ENCODE data around the gene SLC39A5. TPM values are rescaled to one million over a fixed set of nuclear protein-coding genes. Genes with fewer than 3 reads are reported as not detected.
"Not testable (repeated sequence)": the region's sequence is repeated elsewhere in the genome, so short reads cannot be mapped to it uniquely, and the experiment has no call there.

Gene SLC39A5
- total RNA-seq, 1 donor from 2014 or later: 0.80 TPM

DNA sequence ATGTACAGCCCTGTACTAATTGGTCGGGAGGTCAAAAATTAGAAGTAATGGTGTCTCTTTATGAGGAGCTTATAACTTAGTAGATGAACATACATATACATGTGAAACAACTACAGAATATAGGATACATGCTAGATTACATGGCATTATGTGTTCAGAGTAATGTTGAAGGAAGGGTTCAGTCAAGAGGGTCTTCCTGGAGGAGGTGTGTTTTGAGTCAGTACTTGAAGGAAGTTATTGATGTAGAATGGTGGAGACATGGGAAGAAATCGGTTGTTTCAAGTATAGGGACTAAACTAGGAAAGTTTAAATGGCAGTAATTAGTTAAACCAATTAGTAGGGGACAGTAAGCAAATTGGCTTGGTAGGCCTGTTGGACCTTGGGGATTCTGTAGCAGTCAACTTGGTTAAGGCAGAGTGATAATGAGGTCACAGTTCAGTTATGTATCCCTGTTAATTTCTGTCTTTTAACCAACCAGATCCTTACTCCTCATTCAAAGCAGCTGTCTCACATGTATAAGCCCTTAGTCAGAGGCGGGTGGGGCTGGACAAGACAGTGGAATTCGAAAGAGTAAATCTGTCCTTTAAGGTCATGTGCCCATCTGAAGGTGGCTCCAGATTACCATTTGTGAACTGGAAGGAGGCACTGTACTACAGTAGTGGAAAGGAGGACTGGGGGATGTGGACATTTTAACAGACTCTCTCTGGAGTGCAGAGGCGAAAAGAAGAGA, 31.8 kb downstream of the SLC39A5 start:
- DNase-seq (ENCODE audit: low spot score) (no peak), ATAC-seq (no peak)
- intact Hi-C loops (cut with DNase I): no loop called here

DNA sequence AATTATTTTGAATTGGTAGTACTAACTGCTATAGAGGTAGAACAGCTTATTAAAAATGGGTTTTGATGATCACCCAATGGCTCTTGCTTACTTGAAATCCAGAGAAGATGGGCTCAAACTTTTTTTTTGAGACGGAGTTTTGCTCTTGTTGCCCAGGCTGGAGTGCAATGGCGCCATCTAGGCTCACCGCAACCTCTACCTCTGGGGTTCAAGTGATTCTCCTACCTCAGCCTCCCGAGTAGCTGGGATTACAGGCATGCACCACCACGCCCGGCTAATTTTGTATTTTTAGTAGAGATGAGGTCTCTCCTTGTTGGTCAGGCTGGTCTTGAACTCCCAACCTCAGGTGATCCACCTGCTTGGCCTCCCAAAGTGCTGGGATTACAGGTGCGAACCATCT, 33.1 kb downstream of the SLC39A5 start:
- DNase-seq (ENCODE audit: low spot score); intact Hi-C loops (cut with DNase I); ATAC-seq: not testable (repeated sequence)

DNA sequence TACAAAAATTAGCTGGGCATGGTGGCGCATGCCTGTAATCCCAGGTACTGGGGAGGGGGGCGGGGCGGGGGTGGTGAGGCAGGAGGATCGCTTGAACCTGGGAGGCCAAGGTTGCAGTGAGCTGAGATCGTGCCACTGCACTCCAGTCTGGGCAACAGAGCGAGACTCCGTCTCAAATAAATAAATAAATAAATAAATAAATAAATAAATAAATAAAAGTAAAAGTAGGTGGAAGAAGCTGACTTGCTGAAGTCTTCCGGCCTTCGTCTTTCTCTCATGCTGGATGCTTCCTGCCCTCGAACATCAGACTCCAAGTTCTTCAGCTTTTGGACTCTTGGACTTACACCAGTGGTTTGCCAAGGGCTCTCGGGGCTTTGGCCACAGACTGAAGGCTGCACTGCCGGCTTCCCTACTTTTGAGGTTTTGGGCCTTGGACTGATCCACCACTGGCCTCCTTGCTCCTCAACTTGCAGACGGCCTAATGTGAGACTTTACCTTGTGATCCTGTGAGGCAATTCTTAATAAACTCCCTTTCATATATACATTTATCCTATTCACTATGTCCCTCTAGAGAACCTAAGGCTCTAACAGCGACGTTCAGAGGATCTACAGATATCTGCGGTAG, 36.3 kb downstream of the SLC39A5 start:
- DNase-seq (ENCODE audit: low spot score); intact Hi-C loops (cut with DNase I): not testable (repeated sequence)

DNA sequence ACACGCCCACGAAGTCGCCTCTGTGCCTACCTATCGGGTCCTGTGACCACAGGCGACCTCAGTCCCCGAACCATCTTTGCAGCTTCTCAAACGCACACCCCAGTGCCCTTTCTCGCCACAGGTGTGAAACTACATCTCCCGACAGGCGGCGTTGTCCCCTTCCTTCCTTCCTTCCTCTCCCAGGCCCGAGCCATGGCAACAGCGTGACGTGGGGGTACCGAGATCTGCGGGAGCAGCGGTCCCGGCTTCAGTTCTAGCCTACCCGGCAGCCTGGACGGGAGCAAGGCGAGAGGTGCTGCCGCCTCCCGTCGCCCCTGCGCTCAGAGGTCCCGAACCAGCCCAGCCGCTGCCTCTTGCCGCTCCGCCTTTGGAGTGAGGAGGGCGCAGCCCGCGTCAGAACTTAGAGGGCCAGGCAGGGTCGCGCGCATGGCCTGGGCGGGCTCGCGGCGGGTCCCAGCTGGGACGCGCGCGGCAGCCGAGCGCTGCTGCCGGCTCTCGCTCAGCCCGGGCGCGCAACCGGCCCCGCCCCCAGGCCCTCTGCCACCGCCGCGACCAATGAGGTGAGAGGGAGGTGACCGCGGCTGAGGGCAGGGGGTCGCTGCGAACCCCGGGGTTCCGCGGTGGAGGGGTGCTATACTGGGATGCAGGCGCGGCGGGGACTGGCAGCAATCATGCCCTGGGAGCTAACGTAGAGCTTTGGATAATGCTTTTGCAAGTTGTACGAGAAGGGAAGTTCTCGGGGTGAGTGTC, 37.0 kb downstream of the SLC39A5 start, which contains the start of gene COQ10A:
TSS of gene COQ10A (plus strand) at position 250 of the 750 bp plus-strand sequence. CDS start at position 427, 177 bp downstream.
- intact Hi-C loops (cut with DNase I): no loop called here
- peak; percentile 95 for ATAC-seq

More for the DNA sequence above, 36.3 kb downstream of the SLC39A5 start:
- ATAC-seq: not testable (repeated sequence)

DNA sequence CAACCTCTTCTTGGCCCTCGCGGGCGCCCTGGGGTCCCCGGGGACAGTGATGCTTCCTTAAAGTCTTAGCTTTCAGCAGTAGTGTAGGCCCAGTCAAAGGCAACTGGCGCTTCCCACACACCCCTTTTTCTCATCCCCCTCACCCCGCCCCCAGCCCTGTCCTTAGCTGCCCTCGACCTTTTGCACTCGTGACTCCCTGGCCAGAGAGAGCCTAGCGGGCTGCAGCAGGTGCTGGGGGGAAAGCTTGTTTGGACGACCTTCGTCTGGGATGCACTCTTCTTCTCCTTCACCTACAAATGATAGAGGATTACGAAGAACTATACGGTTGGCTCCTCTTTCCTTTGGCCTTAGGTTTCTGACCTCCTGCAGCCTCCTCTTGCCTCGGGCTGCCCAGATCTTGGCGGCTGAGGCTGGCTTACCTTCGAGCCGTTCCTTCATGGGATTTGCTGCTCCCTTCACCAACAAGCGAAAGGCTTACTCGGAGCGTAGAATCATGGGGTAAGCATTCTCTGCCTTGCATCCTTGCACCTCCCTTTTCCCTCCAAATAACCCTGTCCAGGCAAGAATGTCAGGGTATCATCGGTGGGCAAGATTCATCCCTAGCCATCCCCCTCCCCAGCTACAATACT, 37.7 kb downstream of the SLC39A5 start:
- DNase-seq (ENCODE audit: low spot score): peak; percentile 72
- intact Hi-C loops (cut with DNase I): no loop called here
- peak; percentile 27 for ATAC-seq

More for the DNA sequence above, 37.0 kb downstream of the SLC39A5 start, which contains the start of gene COQ10A:
- peak; percentile 95 for DNase-seq (ENCODE audit: low spot score)

DNA sequence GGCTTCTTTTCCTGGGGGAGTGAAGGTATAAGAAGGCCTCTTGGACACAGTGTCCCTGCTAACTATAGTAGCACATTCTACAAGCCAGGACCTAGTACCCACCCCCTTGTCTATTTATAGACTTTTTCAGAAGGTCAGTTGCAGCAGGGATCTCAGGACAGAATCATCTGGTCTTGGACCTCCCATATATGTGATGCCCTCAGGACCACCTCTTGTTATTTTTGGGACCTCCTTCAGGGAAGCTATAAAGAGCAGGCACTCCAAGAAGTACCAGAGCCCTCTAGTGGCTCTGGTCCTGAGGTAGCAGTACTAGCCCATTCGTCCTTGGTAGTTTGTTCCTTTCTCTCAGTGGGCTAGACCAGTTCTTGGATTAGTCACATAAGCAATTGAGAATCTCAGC, 41.2 kb downstream of the SLC39A5 start:
- intact Hi-C loops (cut with DNase I): no loop called here
- ATAC-seq (no peak), DNase-seq (ENCODE audit: low spot score) (no peak)

DNA sequence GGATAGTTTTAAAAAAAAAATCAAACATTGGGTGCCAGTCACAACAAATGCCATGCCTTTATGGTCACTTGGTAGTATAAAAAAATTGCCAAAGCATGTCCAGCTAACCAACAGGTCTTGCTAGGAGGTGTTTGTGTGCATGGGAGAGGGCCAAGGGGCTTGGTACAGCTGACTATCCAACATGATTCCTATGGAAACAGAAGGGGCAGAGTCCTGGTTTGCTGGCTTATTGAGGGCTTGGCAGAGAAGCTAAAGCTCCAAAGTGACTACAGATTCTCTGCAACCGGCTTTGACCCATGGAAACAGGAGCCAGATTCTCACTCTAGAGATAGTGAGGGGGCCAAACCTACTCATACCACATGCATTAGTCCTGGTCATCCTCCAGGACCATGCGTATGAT, 42.6 kb downstream of the SLC39A5 start:
- ATAC-seq; DNase-seq (ENCODE audit: low spot score); intact Hi-C loops (cut with DNase I): not testable (repeated sequence)

DNA sequence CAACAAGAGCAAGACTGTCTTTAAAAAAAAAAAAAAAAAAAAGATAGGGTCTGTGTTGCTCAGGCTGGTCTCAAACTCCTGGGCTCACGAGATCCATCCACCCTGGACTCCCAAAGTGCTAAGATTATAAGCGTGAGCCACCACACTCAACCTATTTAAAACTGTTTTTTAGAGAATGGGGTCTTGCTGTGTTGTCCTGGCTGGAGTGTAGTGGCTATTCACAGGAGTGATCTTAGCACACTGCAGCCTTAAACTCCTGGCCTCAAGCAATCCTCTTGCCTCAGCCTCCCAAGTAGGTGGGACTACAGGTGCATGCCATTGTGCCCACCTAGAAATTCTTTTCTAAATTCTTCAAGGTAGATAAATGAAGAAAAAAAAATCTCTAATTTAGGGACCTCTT, 44.4 kb downstream of the SLC39A5 start:
- ATAC-seq (no peak), DNase-seq (ENCODE audit: low spot score) (no peak)
- intact Hi-C loops (cut with DNase I): no loop called here

DNA sequence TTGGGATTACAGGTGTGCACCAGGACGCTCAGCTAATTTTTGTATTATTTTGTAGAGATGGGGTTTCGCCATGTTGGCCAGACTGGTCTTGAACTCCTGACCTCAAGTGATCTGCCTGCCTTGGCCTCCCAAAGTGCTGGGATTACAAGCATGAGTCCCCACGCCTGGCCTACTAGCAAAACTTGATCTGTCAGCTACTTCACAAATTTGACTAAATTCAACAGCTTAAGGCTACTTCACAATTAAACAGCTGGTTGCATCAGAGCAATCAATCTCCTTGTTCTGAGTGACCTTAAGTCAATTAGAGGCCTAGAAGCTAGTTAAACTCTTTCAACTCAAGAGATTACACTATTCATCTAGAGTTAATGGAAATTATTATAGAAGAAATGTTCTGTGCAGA, 49.1 kb downstream of the SLC39A5 start:
- ATAC-seq (no peak), DNase-seq (ENCODE audit: low spot score) (no peak)
- intact Hi-C loops (cut with DNase I): no loop called here

DNA sequence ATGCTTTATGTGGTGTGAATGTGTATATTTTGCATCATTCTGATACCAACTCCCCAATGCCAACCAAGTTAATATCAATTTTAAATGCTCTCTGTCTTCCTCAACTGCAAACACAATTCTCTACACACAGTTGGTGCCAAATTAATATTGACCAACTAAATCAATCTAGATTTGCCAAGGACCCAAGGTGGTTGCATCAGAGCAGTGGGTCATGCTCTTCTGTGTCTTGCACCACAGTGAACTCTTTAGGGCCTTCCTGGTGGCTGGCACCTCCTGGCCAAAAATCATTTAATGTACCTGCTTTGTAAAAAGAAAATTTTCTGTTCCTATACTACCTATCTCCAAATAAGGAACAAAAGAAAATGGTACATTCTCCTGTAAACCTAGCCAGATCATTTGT, 51.0 kb downstream of the SLC39A5 start:
- DNase-seq (ENCODE audit: low spot score) (no peak), ATAC-seq (no peak)
- intact Hi-C loops (cut with DNase I): no loop called here

DNA sequence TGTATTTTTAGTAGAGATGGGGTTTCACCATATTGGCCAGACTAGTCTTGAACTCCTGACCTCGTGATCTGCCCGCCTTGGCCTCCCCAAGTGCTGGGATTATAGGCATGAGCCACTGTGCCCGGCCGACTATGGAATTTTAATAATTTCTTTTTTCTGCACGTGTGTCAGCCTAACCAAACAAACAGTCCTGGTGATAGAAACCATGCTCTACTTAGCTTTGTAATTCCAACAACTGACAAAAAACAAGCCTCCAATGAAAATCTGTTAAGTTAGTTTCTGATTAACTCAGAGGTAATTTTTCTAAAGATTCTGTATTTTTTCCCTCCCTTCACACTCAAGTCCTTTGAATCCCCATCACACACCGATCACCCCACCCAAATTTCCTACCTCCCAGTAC, 52.2 kb downstream of the SLC39A5 start:
- ATAC-seq (no peak), DNase-seq (ENCODE audit: low spot score) (no peak)
- intact Hi-C loops (cut with DNase I): no loop called here

DNA sequence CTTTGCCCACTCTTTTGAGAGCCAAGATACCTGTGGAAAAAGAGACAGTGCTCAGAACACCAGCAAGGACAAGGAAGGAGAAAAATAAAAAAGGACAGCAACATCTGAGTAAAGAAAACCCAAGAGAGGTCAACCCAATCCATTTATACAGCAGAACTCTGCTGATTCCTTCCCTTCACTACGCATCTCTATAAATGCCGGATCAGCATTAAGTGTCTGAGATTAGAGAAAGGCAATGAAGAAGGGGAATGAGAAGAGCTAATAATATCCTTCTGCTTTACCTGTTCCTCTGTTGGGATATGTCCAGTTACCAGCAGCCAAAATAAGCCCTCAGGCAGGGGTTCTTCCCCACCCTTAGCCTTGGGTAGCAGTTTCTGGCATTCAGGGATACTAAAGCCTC, 52.7 kb downstream of the SLC39A5 start:
- intact Hi-C loops (cut with DNase I): no loop called here

DNA sequence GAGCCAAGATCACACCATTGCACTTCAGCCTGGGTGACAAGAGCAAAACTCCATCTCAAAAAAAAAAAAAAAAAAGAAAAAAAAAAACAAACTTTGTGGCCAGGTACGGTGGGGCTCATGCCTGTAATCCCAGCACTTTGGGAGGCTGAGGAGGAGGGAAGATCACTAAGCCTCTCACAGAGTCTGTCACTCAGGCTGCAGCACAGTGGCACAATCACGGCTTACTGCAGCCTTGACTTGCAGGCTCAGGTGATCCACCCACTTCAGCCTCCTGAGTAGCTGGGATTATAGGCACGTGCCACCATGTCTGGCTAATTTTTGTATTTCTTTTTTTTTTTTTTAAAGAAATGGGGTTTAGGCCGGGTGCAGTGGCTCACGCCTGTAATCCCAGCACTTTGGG, 54.4 kb downstream of the SLC39A5 start:
- ATAC-seq; intact Hi-C loops (cut with DNase I); DNase-seq (ENCODE audit: low spot score): not testable (repeated sequence)

More for the DNA sequence above, 52.7 kb downstream of the SLC39A5 start:
- DNase-seq (ENCODE audit: low spot score): no peak
- ATAC-seq: no peak

DNA sequence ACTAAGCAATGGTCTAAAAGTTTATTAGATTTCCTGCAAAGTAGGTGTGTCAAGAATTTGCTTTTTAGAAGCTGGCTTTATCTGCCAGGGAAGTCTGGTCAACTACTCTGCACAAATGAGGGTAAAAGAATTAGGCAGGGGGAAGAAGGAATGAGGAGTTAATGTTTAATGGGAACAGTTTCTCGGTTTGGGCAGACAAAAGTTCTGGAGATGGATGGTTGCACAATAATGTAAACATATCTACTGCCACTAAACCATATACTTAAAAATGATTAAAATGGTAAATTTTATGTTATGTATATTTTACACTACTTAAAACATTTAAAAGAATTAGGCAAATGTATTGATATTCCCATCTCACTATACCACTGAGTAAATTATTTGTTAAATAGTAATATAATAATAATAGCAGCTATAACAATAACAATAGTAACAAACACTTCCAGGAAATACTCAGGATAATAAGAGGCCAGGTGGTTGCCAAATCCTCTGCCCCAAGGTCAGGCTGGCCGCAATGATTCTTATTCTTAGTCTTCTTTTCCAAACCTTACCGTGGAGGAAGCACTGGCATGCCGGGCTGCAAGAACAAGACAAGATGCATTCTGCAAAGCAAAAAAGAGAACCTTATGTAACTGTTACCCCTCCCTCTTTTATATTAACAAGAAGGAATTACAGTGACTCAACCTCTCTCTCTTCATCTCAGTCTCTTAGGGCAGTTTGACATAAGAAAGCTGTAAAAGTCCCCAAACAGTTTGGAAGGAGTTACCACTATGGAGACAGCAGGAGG, 56.4 kb downstream of the SLC39A5 start:
- no peak for DNase-seq (ENCODE audit: low spot score)
- peak; percentile 68 for ATAC-seq
- intact Hi-C loops (cut with DNase I): no loop called here

Other genes with a start within 250 kb of the SLC39A5 start
- 20.3 TPM for gene SUOX, start 232.8 kb upstream of the SLC39A5 start, total RNA-seq
- 13.7 TPM for gene IKZF4, start 209.0 kb upstream of the SLC39A5 start, total RNA-seq
- 93.6 TPM for gene RPS26, start 188.1 kb upstream of the SLC39A5 start, total RNA-seq
- gene ERBB3, start 149.9 kb upstream of the SLC39A5 start, total RNA-seq: 159 TPM
- 79.6 TPM for gene PA2G4, start 125.5 kb upstream of the SLC39A5 start, total RNA-seq
- 2,818 TPM for gene RPL41, start 113.4 kb upstream of the SLC39A5 start, total RNA-seq
- gene ZC3H10, start 111.8 kb upstream of the SLC39A5 start, total RNA-seq: 9.0 TPM
- gene ESYT1, start 101.8 kb upstream of the SLC39A5 start, total RNA-seq: 85.9 TPM
- gene MYL6B, start 77.5 kb upstream of the SLC39A5 start, total RNA-seq: 40.0 TPM
- gene MYL6, start 71.7 kb upstream of the SLC39A5 start, total RNA-seq: 993 TPM
- gene SMARCC2, start 40.6 kb upstream of the SLC39A5 start, total RNA-seq: 160 TPM
- 40.7 TPM for gene RNF41, start 8.1 kb upstream of the SLC39A5 start, total RNA-seq
- gene NABP2, start 5.7 kb upstream of the SLC39A5 start, total RNA-seq: 18.5 TPM
- 40.1 TPM for gene ANKRD52, start 28.3 kb downstream of the SLC39A5 start, total RNA-seq
- gene COQ10A, start 36.9 kb downstream of the SLC39A5 start, total RNA-seq: 8.3 TPM
- gene CS, start 70.3 kb downstream of the SLC39A5 start, total RNA-seq: 106 TPM
- 87.3 TPM for gene CNPY2, start 85.9 kb downstream of the SLC39A5 start, total RNA-seq
- gene PAN2, start 103.9 kb downstream of the SLC39A5 start, total RNA-seq: 101 TPM
- gene IL23A, start 108.8 kb downstream of the SLC39A5 start, total RNA-seq: not detected
- gene STAT2, start 130.1 kb downstream of the SLC39A5 start, total RNA-seq: 195 TPM
- gene APOF, start 132.8 kb downstream of the SLC39A5 start, total RNA-seq: not detected
- 4.4 TPM for gene TIMELESS, start 219.4 kb downstream of the SLC39A5 start, total RNA-seq
- not detected for gene MIP, start 224.6 kb downstream of the SLC39A5 start, total RNA-seq
- 2.9 TPM for gene SPRYD4, start 238.5 kb downstream of the SLC39A5 start, total RNA-seq